Liver (tissue), 9 donors: Measurements from ENCODE around the gene ALPP. TPM values are rescaled to one million over a fixed set of nuclear protein-coding genes. Genes with fewer than 3 reads are reported as not detected.

Source experiments
- DNase-seq: peaks from one replicate; pipeline ENCODE4 v3.0.0-alpha.2; 2017; ENCODE audit warnings: low spot score
- H3K27ac ChIP-seq, 2 donors: one replicate each; pipeline ENCODE4 v1.7.0; 2013; ENCODE audit warnings: inconsistent platforms in 2 of 2, low read length in 2 of 2, control low read depth in 1 of 2, low read depth in 1 of 2, mild to moderate bottlenecking in 1 of 2
- H3K27me3 ChIP-seq, 4 donors: one replicate each; pipeline versions ENCODE4 v1.6.1 to v1.7.0; 2013; ENCODE audit warnings: low read length in 3 of 4, inconsistent platforms in 1 of 4, mild to moderate bottlenecking in 1 of 4, moderate library complexity in 1 of 4; ENCODE audit not compliant: control insufficient read depth in 4 of 4, insufficient read depth in 4 of 4
- H3K36me3 ChIP-seq, 4 donors: one replicate each; pipeline versions ENCODE4 v1.6.1 to v1.7.0; 2013; ENCODE audit warnings: low read length in 3 of 4, mild to moderate bottlenecking in 3 of 4, low read depth in 1 of 4, moderate library complexity in 1 of 4; ENCODE audit not compliant: control insufficient read depth in 4 of 4, insufficient read depth in 3 of 4
- H3K4me1 ChIP-seq, 4 donors: one replicate each; pipeline versions ENCODE4 v1.6.1 to v1.7.0; 2013; ENCODE audit warnings: low read length in 3 of 4, mild to moderate bottlenecking in 3 of 4, moderate library complexity in 1 of 4; ENCODE audit not compliant: control insufficient read depth in 4 of 4, insufficient read depth in 4 of 4
- H3K4me3 ChIP-seq, 3 donors: one replicate each; pipeline versions ENCODE4 v1.6.1 to v1.7.0; 2013; ENCODE audit warnings: low read length in 3 of 3, control low read depth in 1 of 3, low read depth in 1 of 3, mild to moderate bottlenecking in 1 of 3
- H3K9ac ChIP-seq, 2 donors: one replicate each; pipeline ENCODE4 v1.7.0; 2013; ENCODE audit warnings: low read length in 2 of 2, mild to moderate bottlenecking in 2 of 2, moderate library complexity in 2 of 2, control low read depth in 1 of 2, low read depth in 1 of 2
- H3K9me3 ChIP-seq, 4 donors: one replicate each; pipeline versions ENCODE4 v1.6.1 to v1.7.0; 2013; ENCODE audit warnings: low read length in 3 of 4; ENCODE audit not compliant: control insufficient read depth in 4 of 4
- ATF3 ChIP-seq: IDR thresholded peaks from 2 replicates; pipeline ENCODE4 v1.6.1; 2016; ENCODE audit warnings: antibody characterized with exemption
- EGR1 ChIP-seq, 2 donors: IDR thresholded peaks; 2 replicates each; pipeline ENCODE4 v1.6.1; 2016 to 2018; ENCODE audit warnings: antibody characterized with exemption in 2 of 2, low read depth in 2 of 2
- FOXA1 ChIP-seq: IDR thresholded peaks from 2 replicates; pipeline ENCODE4 v1.6.1; 2016; ENCODE audit warnings: antibody characterized with exemption
- FOXA2 ChIP-seq: IDR thresholded peaks from 2 replicates; pipeline ENCODE4 v1.6.1; 2016; ENCODE audit warnings: antibody characterized with exemption
- GABPA ChIP-seq, 2 donors: IDR thresholded peaks in 1 of 2; conservative IDR thresholded peaks in 1 of 2; 2 replicates each; pipeline ENCODE4 v1.6.1; 2016; ENCODE audit warnings: antibody characterized with exemption in 2 of 2, mild to moderate bottlenecking in 1 of 2, moderate library complexity in 1 of 2
- HNF4A ChIP-seq, 2 donors: conservative IDR thresholded peaks; 2 replicates each; pipeline ENCODE4 v1.6.1; 2016; ENCODE audit warnings: antibody characterized with exemption in 2 of 2, mild to moderate bottlenecking in 2 of 2
- HNF4G ChIP-seq: IDR thresholded peaks from 2 replicates; pipeline ENCODE4 v1.6.1; 2016; ENCODE audit warnings: antibody characterized with exemption
- JUND ChIP-seq, 2 donors: IDR thresholded peaks; 2 replicates each; pipeline ENCODE4 v1.6.1; 2016; ENCODE audit warnings: antibody characterized with exemption in 2 of 2
- NR2F2 ChIP-seq: IDR thresholded peaks from 2 replicates; pipeline ENCODE4 v1.6.1; 2016; ENCODE audit warnings: antibody characterized with exemption
- RAD21 ChIP-seq, 2 donors: IDR thresholded peaks; 2 replicates each; pipeline ENCODE4 v1.6.1; 2016; ENCODE audit warnings: antibody characterized with exemption in 2 of 2, mild to moderate bottlenecking in 2 of 2
- REST ChIP-seq: IDR thresholded peaks from 2 replicates; pipeline ENCODE4 v1.6.1; 2016; ENCODE audit warnings: antibody characterized with exemption, mild to moderate bottlenecking
- RXRA ChIP-seq, 2 donors: IDR thresholded peaks; 2 replicates each; pipeline ENCODE4 v1.6.1; 2017 to 2018; ENCODE audit warnings: antibody characterized with exemption in 2 of 2, mild to moderate bottlenecking in 1 of 2
- SP1 ChIP-seq: IDR thresholded peaks from 2 replicates; pipeline ENCODE4 v1.6.1; 2018; ENCODE audit warnings: antibody characterized with exemption, mild to moderate bottlenecking
- TAF1 ChIP-seq: conservative IDR thresholded peaks from 2 replicates; pipeline ENCODE4 v1.6.1; 2016; ENCODE audit warnings: antibody characterized with exemption, mild to moderate bottlenecking
- YY1 ChIP-seq: IDR thresholded peaks from 2 replicates; pipeline ENCODE4 v1.6.1; 2016; ENCODE audit warnings: antibody characterized with exemption, mild to moderate bottlenecking
- ZBTB33 ChIP-seq: IDR thresholded peaks from 2 replicates; pipeline ENCODE4 v1.6.1; 2016; ENCODE audit warnings: antibody characterized with exemption
- whole genome bisulfite sequencing: extraction: QIAGEN DNeasy Blood & Tissue Kit; methylation state at CpG from one replicate; pipeline ENCODE4 v1.1.7; 2013; 5-methylcytosine and 5-hydroxymethylcytosine counted together
- polyA plus RNA-seq, 2 donors: library from polyadenylated mRNA; stranded (reverse) in 1 of 2; unstranded in 1 of 2; fragments of 200-250 nt in 1 of 2; fragments of >200 nt in 1 of 2; fragmentation: Nextera tagmentation in 1 of 2; extraction: Ambion mirVana in 1 of 2; gene quantifications; one replicate each; pipeline versions ENCODE4 v1.2.1 to v1.2.3, GENCODE V29; 2013 to 2015
- total RNA-seq, 2 donors: library from RNA; depleted of rRNA; stranded (reverse); fragments of >200 nt; gene quantifications; one replicate each; pipeline ENCODE4 v1.2.3, GENCODE V29; 2014
- TF ChIP-seq, protein P1 (sequence below): IDR thresholded peaks from 2 replicates; pipeline ENCODE4 v1.6.1; 2016; ENCODE audit warnings: antibody characterized with exemption
- TF ChIP-seq, protein P2 (sequence below): fragments of 150-350 bp; IDR thresholded peaks from 2 replicates; pipeline ENCODE4 v1.5.1; 2017; ENCODE audit warnings: improper control_type of control experiment, low read depth, low read length; ENCODE audit not compliant: missing input control
- donor health status: healthy.
- donor health status: healthy.
- donor health status: healthy.
- donor health status: healthy.
- donor health status: healthy.

ALPP gene
- total and polyA plus RNA-seq, 4 donors = not detected

- Histone ChIP-seq H3K9ac (no peak overlapping the region), H3K36me3 (no peaks in the 10 kb centered on the region), H3K4me3 (no peak overlapping the region), H3K27ac (no peak overlapping the region), H3K4me1 (no peaks in the 10 kb centered on the region), H3K9me3 (no peaks in the 10 kb centered on the region), H3K27me3 (no peaks in the 10 kb centered on the region)
- WGBS = 75% methylated on average over 6 of the region's 6 CpGs
- no peak for DNase-seq
- no peak for TF ChIP-seq HNF4G
- no peak for TF ChIP-seq EGR1 (IDR thresholded peaks at IDR 0.05; ENCODE audit: low read depth in 2 of 2)
- TF ChIP-seq SP1 = no peak
- TF ChIP-seq, protein P1, sequence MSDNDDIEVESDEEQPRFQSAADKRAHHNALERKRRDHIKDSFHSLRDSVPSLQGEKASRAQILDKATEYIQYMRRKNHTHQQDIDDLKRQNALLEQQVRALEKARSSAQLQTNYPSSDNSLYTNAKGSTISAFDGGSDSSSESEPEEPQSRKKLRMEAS = no peak
- no peak for TF ChIP-seq REST
- no peak for TF ChIP-seq ZBTB33
- no peak for TF ChIP-seq GABPA (IDR thresholded peaks at IDR 0.05 in 1 of 2, conservative IDR thresholded peaks at IDR 0.05 in 1 of 2)
- no peak for TF ChIP-seq NR2F2
- no peak for TF ChIP-seq YY1
- no peak for TF ChIP-seq RAD21 (IDR thresholded peaks at IDR 0.05)
- TF ChIP-seq, protein P2, sequence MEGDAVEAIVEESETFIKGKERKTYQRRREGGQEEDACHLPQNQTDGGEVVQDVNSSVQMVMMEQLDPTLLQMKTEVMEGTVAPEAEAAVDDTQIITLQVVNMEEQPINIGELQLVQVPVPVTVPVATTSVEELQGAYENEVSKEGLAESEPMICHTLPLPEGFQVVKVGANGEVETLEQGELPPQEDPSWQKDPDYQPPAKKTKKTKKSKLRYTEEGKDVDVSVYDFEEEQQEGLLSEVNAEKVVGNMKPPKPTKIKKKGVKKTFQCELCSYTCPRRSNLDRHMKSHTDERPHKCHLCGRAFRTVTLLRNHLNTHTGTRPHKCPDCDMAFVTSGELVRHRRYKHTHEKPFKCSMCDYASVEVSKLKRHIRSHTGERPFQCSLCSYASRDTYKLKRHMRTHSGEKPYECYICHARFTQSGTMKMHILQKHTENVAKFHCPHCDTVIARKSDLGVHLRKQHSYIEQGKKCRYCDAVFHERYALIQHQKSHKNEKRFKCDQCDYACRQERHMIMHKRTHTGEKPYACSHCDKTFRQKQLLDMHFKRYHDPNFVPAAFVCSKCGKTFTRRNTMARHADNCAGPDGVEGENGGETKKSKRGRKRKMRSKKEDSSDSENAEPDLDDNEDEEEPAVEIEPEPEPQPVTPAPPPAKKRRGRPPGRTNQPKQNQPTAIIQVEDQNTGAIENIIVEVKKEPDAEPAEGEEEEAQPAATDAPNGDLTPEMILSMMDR = no peak
- no peak for TF ChIP-seq HNF4A (conservative IDR thresholded peaks at IDR 0.05)
- TF ChIP-seq FOXA1 = no peak
- TF ChIP-seq TAF1 = no peak
- TF ChIP-seq FOXA2 = no peak
- TF ChIP-seq RXRA (IDR thresholded peaks at IDR 0.05) = no peak
- TF ChIP-seq JUND (IDR thresholded peaks at IDR 0.05) = no peak
- no peak for TF ChIP-seq ATF3
Measured at GRCh38 chr2:232343821-232344220, 34.7 kb upstream of the ALPP start.
